A673 (cell line): Measurements from ENCODE around the gene NKPD1. TPM values are rescaled to one million over a fixed set of nuclear protein-coding genes. Genes with fewer than 3 reads are reported as not detected.

ENCODE experiments used
- BruUV-seq: library from RNA; stranded (reverse); fragments of 400-500 nt; replicated peaks from 2 replicates; lab custom pipeline; 2021; lab: Mats Ljungman, UMichigan
- CTCF ChIA-PET: fragments of 300-600 bp; sonication (Branson Sonifier 250); formaldehyde crosslinking; loops from one replicate; lab custom pipeline; 2022; ENCODE audit warnings: antibody characterized with exemption; lab: Charles Lee
- POLR2A ChIA-PET: fragments of 300-600 bp; sonication (Branson Sonifier 250); formaldehyde crosslinking; loops from one replicate; lab custom pipeline; 2022; ENCODE audit warnings: antibody characterized with exemption; ENCODE audit not compliant: low non-redundant PET; lab: Charles Lee
- DNase-seq: peaks from one replicate; pipeline ENCODE4 v3.0.0-alpha.2; 2015; ENCODE audit warnings: low spot score
- H3K27ac ChIP-seq: fragments of 200-600 bp; sonication (generic); 2 replicates; pipeline ENCODE4 v1.5.1; 2016; ENCODE audit warnings: mixed run types, low read depth, mild to moderate bottlenecking, mixed read lengths, antibody characterized with exemption, low read length; ENCODE audit not compliant: poor library complexity, severe bottlenecking
- H3K27me3 ChIP-seq: fragments of 200-600 bp; sonication (generic); replicated peaks from 2 replicates; pipeline ENCODE4 v1.6.1; 2017; ENCODE audit warnings: mixed run types, low read depth, mild to moderate bottlenecking, mixed read lengths, antibody characterized with exemption, low read length; ENCODE audit not compliant: insufficient read depth, poor library complexity
- H3K36me3 ChIP-seq: fragments of 200-600 bp; sonication (generic); 2 replicates; pipeline ENCODE4 v1.6.1; 2016; ENCODE audit warnings: mixed run types, mild to moderate bottlenecking, mixed read lengths, antibody characterized with exemption, low read length; ENCODE audit not compliant: insufficient read depth, poor library complexity, severe bottlenecking
- H3K4me1 ChIP-seq: fragments of 200-600 bp; sonication (generic); 2 replicates; pipeline ENCODE4 v1.6.1; 2017; ENCODE audit warnings: mixed run types, mild to moderate bottlenecking, mixed read lengths, antibody characterized with exemption, low read length; ENCODE audit not compliant: insufficient read depth, poor library complexity, severe bottlenecking
- H3K4me3 ChIP-seq: fragments of 200-600 bp; sonication (generic); 2 replicates; pipeline ENCODE4 v1.5.1; 2016; ENCODE audit warnings: low read depth, mixed run types, mild to moderate bottlenecking, mixed read lengths, low read length; ENCODE audit not compliant: poor library complexity, severe bottlenecking
- H3K9me3 ChIP-seq: fragments of 200-600 bp; sonication (generic); 2 replicates; pipeline ENCODE4 v1.6.1; 2016; ENCODE audit warnings: mixed run types, low read depth, mild to moderate bottlenecking, mixed read lengths, antibody characterized with exemption, low read length; ENCODE audit not compliant: poor library complexity, severe bottlenecking
- CTCF ChIP-seq: fragments of 300-800, 200-600 bp; sonication (generic); conservative IDR thresholded peaks from 2 replicates; pipeline ENCODE4 v1.5.1; 2017; ENCODE audit warnings: low read depth, mild to moderate bottlenecking, antibody characterized with exemption, low read length, moderate library complexity, mixed read lengths
- EZH2 ChIP-seq: fragments of 200-600 bp; sonication (generic); IDR thresholded peaks from 2 replicates; pipeline ENCODE4 v1.6.1; 2017; ENCODE audit warnings: borderline replicate concordance, low read depth, mild to moderate bottlenecking, mixed read lengths, antibody characterized with exemption, low read length; ENCODE audit not compliant: poor library complexity, severe bottlenecking
- intact Hi-C: fragments of 100-400 bp; cut with micrococcal nuclease; formaldehyde crosslinking; loops from one replicate; pipeline ENCODE4 v1.10.0; 2022; ENCODE audit not compliant: unreplicated experiment
- total RNA-seq: library from RNA; stranded (reverse); gene quantifications from 2 replicates; pipeline ENCODE4 v1.2.3, GENCODE V29; 2021

NKPD1 gene
- total RNA-seq, 1 experiment from 2014 or later: 0.30 TPM

DNA sequence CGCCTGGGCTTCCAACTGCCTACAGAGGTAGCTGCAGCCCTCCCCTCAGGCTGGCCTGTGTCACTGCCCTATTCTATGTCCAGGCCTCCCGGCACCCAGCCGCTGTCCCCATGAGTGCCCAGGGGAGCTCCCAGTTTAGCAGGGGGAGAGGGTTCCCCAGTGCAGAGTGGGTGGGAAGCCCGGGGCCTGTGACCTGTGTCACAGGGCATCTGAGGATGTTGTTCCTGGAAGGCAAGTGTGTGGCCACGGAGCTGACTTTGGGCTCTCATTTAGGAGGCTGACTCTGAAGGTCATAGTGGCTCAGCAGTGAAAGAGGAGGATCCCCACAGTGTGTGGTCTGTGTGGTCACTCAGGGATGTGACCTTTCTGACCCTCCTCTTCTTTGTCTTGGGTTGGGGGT, 42.7 kb downstream of the NKPD1 start:
- intact Hi-C loops: no loop called here
- no peak for DNase-seq
- Histone ChIP-seq H3K36me3 (no peaks in the 10 kb centered on the region), H3K27me3 (no peaks in the 10 kb centered on the region), H3K27ac (no peak overlapping the region), H3K4me1 (peaks cover 9% of the 10 kb centered on the region), H3K4me3 (no peak overlapping the region), H3K9me3 (no peaks in the 10 kb centered on the region)
- BruUV-seq: no TSS peak
- TF ChIP-seq EZH2 (no peak), CTCF (no peak)
- CTCF ChIA-PET: interaction anchor here (0.6 kb wide), 1 partner anchor 208 kb away, joined by 3 read pairs; no protein-coding TSS in a partner anchor
- POLR2A ChIA-PET: no interaction called here

DNA sequence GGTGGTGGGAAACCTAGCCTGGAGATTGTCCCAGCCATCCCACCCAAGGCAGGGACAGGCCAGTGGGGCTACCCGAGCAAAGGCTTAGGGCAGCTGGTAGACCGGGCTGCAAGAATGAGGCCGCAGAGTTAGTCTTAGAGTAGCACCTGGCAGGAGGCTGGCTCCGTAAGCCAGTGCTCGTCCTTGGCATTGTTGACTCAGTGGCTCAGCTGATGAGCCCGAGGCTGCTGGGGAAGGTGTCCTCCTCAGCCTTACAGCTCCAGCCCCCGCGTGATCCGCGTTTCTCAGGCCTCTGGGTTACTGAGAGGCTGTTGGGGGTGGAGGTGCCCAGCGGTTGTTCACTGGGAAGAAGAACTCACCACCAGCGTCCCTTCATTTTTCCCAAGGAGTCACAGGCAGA, 43.1 kb downstream of the NKPD1 start:
- no peak overlapping the region for H3K27ac ChIP-seq
- BruUV-seq: no TSS peak
- ChIA-PET CTCF (interaction anchor here (0.6 kb wide), 1 partner anchor 363 kb away, joined by 7 read pairs; no protein-coding TSS in a partner anchor), POLR2A (no interaction called here)
- intact Hi-C loops: no loop called here
- DNase-seq: no peak
- no peaks in the 10 kb centered on the region for H3K9me3 ChIP-seq
- no peaks in the 10 kb centered on the region for H3K27me3 ChIP-seq
- H3K4me3 ChIP-seq: no peak overlapping the region
- H3K4me1 ChIP-seq: peaks cover 5% of the 10 kb centered on the region
- TF ChIP-seq CTCF: no peak
- TF ChIP-seq EZH2: no peak
- no peaks in the 10 kb centered on the region for H3K36me3 ChIP-seq

DNA sequence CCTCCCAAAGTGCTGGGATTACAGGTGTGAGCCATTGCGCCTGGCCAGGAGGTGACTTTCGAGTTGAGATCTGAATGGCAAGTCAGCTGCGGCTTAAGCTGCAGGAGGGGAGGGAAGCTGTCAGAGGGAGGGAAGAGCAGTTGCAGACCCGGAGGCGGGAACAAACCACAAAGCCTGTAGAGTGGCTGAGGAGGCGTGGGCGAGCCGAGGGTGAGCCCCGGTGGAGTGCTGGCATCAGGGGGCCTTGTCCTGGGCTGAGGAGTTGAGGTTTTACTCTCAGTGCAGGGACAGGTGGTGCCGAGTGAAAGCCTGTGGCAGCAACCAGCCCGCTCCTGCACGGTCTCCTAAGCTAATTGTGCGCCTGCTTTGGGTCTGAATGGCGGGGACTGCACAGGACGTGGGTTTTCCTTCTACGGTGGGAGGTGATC, 43.6 kb downstream of the NKPD1 start:
- ChIA-PET POLR2A (no interaction called here), CTCF (interaction anchor here (0.6 kb wide), 1 partner anchor 364 kb away, joined by 7 read pairs; no protein-coding TSS in a partner anchor)
- H3K27ac ChIP-seq: no peak overlapping the region
- H3K36me3 ChIP-seq: no peaks in the 10 kb centered on the region
- no peak for TF ChIP-seq EZH2
- no peak for TF ChIP-seq CTCF
- peaks cover 2% of the 10 kb centered on the region for H3K4me1 ChIP-seq
- no peaks in the 10 kb centered on the region for H3K9me3 ChIP-seq
- no peaks in the 10 kb centered on the region for H3K27me3 ChIP-seq
- no TSS peak for BruUV-seq
- peak; percentile 55 for DNase-seq
- no peak overlapping the region for H3K4me3 ChIP-seq
- intact Hi-C loops: no loop called here
